Loucy (cell line): Measurements from ENCODE around the gene PARP8.

Experiments
- EZH2phosphoT487 ChIP-seq: fragments of 200-600 bp; IDR thresholded peaks from 2 replicates; pipeline ENCODE4 v1.6.1; 2018; ENCODE audit warnings: antibody characterized with exemption, mild to moderate bottlenecking, moderate library complexity, borderline replicate concordance
- TF ChIP-seq, protein P1 (sequence below): fragments of 200-600 bp; sonication (generic); conservative IDR thresholded peaks from 2 replicates; pipeline ENCODE4 v1.5.1; 2014; ENCODE audit warnings: mild to moderate bottlenecking, antibody characterized with exemption, low read length

DNA sequence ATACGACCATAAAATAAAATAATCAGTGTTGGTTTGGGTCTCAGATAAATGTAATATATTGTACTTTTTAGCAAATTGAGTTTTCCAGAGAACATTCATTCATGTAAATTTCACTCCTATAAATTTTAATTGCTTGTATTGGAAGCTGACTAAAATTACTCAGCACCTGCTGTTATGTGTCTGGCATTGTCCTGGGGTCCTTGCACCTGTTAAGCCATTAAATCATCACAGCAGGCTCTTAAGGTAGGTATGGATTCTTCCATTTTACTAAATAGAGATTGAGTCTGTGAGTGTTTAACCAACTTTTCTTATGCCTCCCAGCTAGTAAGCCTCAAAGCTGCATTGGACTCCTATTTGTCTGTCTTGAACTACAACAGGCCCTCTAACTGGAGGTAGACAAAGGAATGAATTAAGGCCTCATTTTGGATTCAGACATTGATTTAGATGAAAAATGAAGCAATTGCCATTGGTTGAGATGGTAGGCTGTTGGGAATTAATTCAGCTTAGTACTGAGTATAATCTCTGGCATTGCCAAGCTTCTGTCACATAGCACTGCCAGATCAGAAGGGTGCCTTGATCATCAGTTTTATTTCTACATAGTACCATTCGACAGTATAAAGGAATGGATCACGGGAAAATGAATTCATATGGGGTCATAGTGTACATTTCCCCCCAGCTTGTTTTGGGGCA lies 78.9 kb downstream of the PARP8 start:
- TF ChIP-seq, protein P1, sequence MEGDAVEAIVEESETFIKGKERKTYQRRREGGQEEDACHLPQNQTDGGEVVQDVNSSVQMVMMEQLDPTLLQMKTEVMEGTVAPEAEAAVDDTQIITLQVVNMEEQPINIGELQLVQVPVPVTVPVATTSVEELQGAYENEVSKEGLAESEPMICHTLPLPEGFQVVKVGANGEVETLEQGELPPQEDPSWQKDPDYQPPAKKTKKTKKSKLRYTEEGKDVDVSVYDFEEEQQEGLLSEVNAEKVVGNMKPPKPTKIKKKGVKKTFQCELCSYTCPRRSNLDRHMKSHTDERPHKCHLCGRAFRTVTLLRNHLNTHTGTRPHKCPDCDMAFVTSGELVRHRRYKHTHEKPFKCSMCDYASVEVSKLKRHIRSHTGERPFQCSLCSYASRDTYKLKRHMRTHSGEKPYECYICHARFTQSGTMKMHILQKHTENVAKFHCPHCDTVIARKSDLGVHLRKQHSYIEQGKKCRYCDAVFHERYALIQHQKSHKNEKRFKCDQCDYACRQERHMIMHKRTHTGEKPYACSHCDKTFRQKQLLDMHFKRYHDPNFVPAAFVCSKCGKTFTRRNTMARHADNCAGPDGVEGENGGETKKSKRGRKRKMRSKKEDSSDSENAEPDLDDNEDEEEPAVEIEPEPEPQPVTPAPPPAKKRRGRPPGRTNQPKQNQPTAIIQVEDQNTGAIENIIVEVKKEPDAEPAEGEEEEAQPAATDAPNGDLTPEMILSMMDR = no peak
- TF ChIP-seq EZH2phosphoT487 = no peak
